H1 (cell line): ENCODE results near the gene ADARB2. TPM values are rescaled to one million over a fixed set of nuclear protein-coding genes. Genes with fewer than 3 reads are reported as not detected.

Experiments
- ATF2 ChIP-seq: IDR thresholded peaks from 2 replicates; pipeline ENCODE4 v1.6.1; 2012; ENCODE audit warnings: low read length, inconsistent platforms
- CHD1 ChIP-seq: IDR thresholded peaks from 2 replicates; pipeline ENCODE4 v1.6.1; 2012; ENCODE audit warnings: low read depth, low read length, improper control_type of control experiment
- polyA plus RNA-seq, 7 experiments: library from polyadenylated mRNA; depleted of rRNA in 3 of 7; stranded (reverse) in 5 of 7; unstranded in 2 of 7; fragments of >200 nt in 5 of 7; fragments of 200-250 nt in 2 of 7; gene quantifications; 1 replicate in 5 of 7; 2 replicates in 1 of 7; 4 replicates in 1 of 7; pipeline versions ENCODE4 v1.2.1 to v1.2.3, GENCODE V29; 2011 to 2013; ENCODE audit warnings: missing spikeins in 2 of 7, mixed read lengths in 2 of 7
- total RNA-seq: library from RNA; stranded (reverse); fragmentation: NEBNext Ultra II Directional; extraction: Animal tissue kit (Norgen Biotek cat#: 25700); gene quantifications from 2 replicates; pipeline ENCODE4 v1.2.1, GENCODE V29; 2021

The ADARB2 gene
- total and polyA plus RNA-seq, 2 of the 8 experiments (the other 6 are each of a cell fraction or from before 2014, with no cell fraction given) = 2.2 to 2.8 TPM

GRCh38 chr10:1132584-1132983 lies 604.7 kb downstream of the ADARB2 start (continued):
- TF ChIP-seq ATF2 = no peak
- no peak for TF ChIP-seq CHD1
